Tibial nerve (tissue), 4 donors: Measurements from ENCODE around the gene FABP3. TPM values are rescaled to one million over a fixed set of nuclear protein-coding genes. Genes with fewer than 3 reads are reported as not detected.

Source experiments
- DNase-seq, 2 donors: peaks; one replicate each; pipeline ENCODE4 v3.0.0-alpha.2; 2019; ENCODE audit warnings: low spot score in 2 of 2
- H3K27ac ChIP-seq, 4 donors: fragments of 200-600 bp; sonication (generic) in 3 of 4; one replicate each; pipeline ENCODE4 v1.5.1; 2017 to 2019; ENCODE audit warnings: mild to moderate bottlenecking in 1 of 4
- H3K27me3 ChIP-seq, 2 donors: fragments of 200-600 bp; sonication (generic) in 1 of 2; one replicate each; pipeline versions ENCODE4 v1.5.1 to v1.6.0; 2017 to 2019
- H3K36me3 ChIP-seq, 3 donors: fragments of 200-600 bp; sonication (generic); one replicate each; pipeline ENCODE4 v1.5.1; 2018 to 2019
- H3K4me1 ChIP-seq, 4 donors: fragments of 200-600 bp; sonication (generic) in 3 of 4; one replicate each; pipeline ENCODE4 v1.5.1; 2017 to 2019
- H3K4me3 ChIP-seq, 4 donors: fragments of 200-600 bp; sonication (generic) in 3 of 4; one replicate each; pipeline ENCODE4 v1.5.1; 2017 to 2019; ENCODE audit warnings: mild to moderate bottlenecking in 1 of 4, moderate library complexity in 1 of 4
- H3K9me3 ChIP-seq, 4 donors: fragments of 200-600 bp; sonication (generic) in 3 of 4; one replicate each; pipeline ENCODE4 v1.5.1; 2017 to 2019
- CTCF ChIP-seq, 5 experiments: fragments of 200-600 bp in 3 of 5; fragments of 450-650 bp in 2 of 5; sonication (generic) in 3 of 5; IDR thresholded peaks; one replicate each; pipeline ENCODE4 v1.5.1; 2016 to 2019; ENCODE audit warnings: antibody characterized with exemption in 5 of 5, mild to moderate bottlenecking in 3 of 5, moderate library complexity in 2 of 5
- EP300 ChIP-seq, 2 donors: sonication (generic); formaldehyde crosslinking; IDR thresholded peaks; one replicate each; pipeline ENCODE4 v1.6.1; 2017; ENCODE audit warnings: antibody characterized with exemption in 2 of 2, mild to moderate bottlenecking in 1 of 2
- POLR2A ChIP-seq, 2 donors: fragments of 450-650 bp; IDR thresholded peaks; one replicate each; pipeline ENCODE4 v1.6.1; 2017; ENCODE audit warnings: antibody characterized with exemption in 2 of 2, mild to moderate bottlenecking in 2 of 2, moderate library complexity in 2 of 2
- WGBS, 2 donors: methylation state at CpG; one replicate each; pipeline ENCODE4 v1.1.5; 2018; 5-methylcytosine and 5-hydroxymethylcytosine counted together
- total RNA-seq, 4 donors: library from RNA; depleted of rRNA; stranded (reverse); fragments of >200 nt; gene quantifications; one replicate each; pipeline ENCODE4 v1.1.0, GENCODE V29; 2016

Gene FABP3
- total RNA-seq, 4 donors from 2014 or later, result 0.98 to 8.1 (median 3.4) TPM

DNA sequence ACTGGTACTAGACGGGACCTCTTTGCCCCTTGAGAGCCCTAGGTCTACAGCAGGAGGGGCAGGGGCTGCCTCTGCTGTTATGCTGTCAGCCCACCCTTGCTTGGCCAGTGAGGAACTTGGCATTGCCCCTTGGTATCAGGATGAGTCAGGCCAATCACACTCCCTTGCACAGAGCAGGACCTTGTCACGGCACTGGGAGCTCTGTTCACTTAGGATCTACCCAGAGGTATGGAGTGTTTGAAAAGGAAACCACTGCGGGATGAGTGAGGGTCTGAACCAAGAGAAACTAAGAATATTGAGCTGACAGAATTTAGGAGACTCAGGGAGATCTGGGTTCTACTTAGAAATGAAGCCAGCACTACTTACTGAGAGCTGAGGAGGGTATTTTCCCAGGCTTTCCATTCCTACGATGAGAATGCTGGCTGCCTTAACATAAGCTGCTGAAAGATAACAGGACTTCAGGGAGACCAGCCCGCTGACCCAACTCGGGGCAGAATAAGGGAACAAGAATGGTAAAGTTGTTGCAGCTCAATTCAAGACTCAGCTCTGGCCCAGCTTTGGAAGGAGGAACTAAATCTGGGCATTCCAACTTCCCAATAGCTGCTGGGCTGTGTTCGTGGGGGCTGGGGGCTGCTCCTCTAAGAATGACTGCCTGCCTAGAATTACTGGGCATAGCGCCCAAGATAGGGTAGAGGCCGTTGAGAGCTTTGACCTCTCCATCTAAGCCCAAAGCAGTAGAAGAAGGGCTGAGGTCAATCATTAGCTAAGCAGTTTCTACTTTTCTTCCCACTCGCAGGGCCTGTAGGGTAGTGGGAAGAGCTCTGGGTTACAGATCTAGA is 1.5 kb downstream of the FABP3 start:
- no peaks in the 10 kb centered on the region for H3K27me3 ChIP-seq
- no peak for DNase-seq
- peaks cover 0 to 48% (median 22%) of the 10 kb centered on the region in 4 donors for H3K4me1 ChIP-seq
- no peaks in the 10 kb centered on the region for H3K9me3 ChIP-seq
- TF ChIP-seq CTCF (IDR thresholded peaks at IDR 0.05) (no peak), POLR2A (IDR thresholded peaks at IDR 0.05) (no peak), EP300 (IDR thresholded peaks at IDR 0.05) (no peak)
- peaks cover 0 to 15% (median 0%) of the 10 kb centered on the region in 3 donors for H3K36me3 ChIP-seq
- WGBS, 2 donors, result 22 to 34% methylated on average over 10 of the region's 10 CpGs
- no peak overlapping the region for H3K4me3 ChIP-seq
- peak overlapping the region in 3 of 4 donors; percentile 1 to 83 (median 75) for H3K27ac ChIP-seq

DNA sequence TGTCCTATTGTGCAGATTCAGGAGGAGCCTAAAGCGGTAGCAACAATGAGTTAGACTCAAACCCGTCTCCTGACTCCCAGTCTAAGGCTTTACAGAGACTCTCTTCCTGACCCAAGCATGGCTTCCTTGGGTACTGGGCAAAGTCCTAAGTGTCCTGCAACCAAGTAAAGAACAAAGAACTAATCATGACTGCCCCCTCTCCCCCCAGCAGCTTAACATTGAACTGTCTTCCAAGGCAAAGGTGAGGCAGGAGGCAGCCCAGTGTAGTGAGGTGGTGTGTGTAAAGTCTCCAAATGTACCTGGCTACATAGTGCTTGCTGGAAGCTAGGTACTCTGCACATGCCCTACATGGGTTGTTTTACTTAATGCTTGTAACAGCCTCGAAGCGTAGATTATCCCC is 2.3 kb downstream of the FABP3 start:
- Histone ChIP-seq H3K9me3 (no peaks in the 10 kb centered on the region), H3K27ac (peak overlapping the region in 1 of 4 donors; percentile 83), H3K27me3 (no peaks in the 10 kb centered on the region), H3K4me3 (no peak overlapping the region), H3K4me1 (peaks cover 0 to 48% (median 22%) of the 10 kb centered on the region in 4 donors), H3K36me3 (peaks cover 0 to 23% (median 0%) of the 10 kb centered on the region in 3 donors)
- 81% methylated on average over 4 of the region's 4 CpGs for WGBS, 2 donors
- no peak for DNase-seq
- TF ChIP-seq CTCF (IDR thresholded peaks at IDR 0.05) (no peak), EP300 (IDR thresholded peaks at IDR 0.05) (no peak), POLR2A (IDR thresholded peaks at IDR 0.05) (no peak)

- no peak for DNase-seq
- WGBS, 2 donors, result 75 to 77% methylated on average over 2 of the region's 2 CpGs
- Histone ChIP-seq H3K4me1 (peaks cover 0 to 48% (median 22%) of the 10 kb centered on the region in 4 donors), H3K27ac (no peak overlapping the region), H3K27me3 (no peaks in the 10 kb centered on the region), H3K36me3 (peaks cover 0 to 28% (median 0%) of the 10 kb centered on the region in 3 donors), H3K4me3 (no peak overlapping the region), H3K9me3 (no peaks in the 10 kb centered on the region)
- TF ChIP-seq POLR2A (IDR thresholded peaks at IDR 0.05), result no peak
- TF ChIP-seq EP300 (IDR thresholded peaks at IDR 0.05), result no peak
- TF ChIP-seq CTCF (IDR thresholded peaks at IDR 0.05), result no peak
Measured at GRCh38 chr1:31370021-31370420, 2.9 kb downstream of the FABP3 start.

DNA sequence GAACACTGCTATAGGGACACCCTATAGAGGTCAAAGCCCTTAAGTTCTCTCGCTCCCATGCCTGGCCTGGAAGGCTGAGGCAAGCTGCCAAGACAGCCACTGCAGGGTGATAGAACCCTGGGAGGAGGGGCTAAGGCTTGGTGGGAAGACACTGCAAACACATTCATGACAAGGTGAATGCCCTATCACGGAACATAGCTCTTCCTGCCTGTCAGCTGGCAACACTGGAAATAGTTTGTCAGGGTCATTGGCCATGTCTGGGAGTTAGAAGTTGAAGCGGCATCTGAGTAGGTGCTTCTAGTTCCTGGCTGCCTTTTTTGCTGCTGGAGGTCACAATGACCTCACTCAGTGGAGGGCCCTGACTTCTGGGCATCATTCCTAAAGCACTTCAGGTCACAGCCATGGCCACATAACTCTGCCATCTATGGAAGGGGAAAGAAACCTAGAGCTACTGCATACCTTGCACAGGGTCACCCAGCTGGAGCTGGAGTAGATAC is 4.2 kb downstream of the FABP3 start:
- H3K27me3 ChIP-seq, result no peaks in the 10 kb centered on the region
- no peak overlapping the region for H3K4me3 ChIP-seq
- no peak for TF ChIP-seq CTCF (IDR thresholded peaks at IDR 0.05)
- no peak for TF ChIP-seq EP300 (IDR thresholded peaks at IDR 0.05)
- TF ChIP-seq POLR2A (IDR thresholded peaks at IDR 0.05), result no peak
- H3K36me3 ChIP-seq, result peaks cover 4 to 42% (median 4%) of the 10 kb centered on the region in 3 donors
- DNase-seq, result no peak
- 73 to 83% methylated on average over 2 to 3 of the region's 3 CpGs for WGBS, 2 donors
- no peak overlapping the region for H3K27ac ChIP-seq
- no peaks in the 10 kb centered on the region for H3K9me3 ChIP-seq
- peaks cover 0 to 38% (median 22%) of the 10 kb centered on the region in 4 donors for H3K4me1 ChIP-seq

- H3K27me3 ChIP-seq, result no peaks in the 10 kb centered on the region
- WGBS, 2 donors, result 71 to 72% methylated on average over 2 of the region's 2 CpGs
- no peak for TF ChIP-seq EP300 (IDR thresholded peaks at IDR 0.05)
- TF ChIP-seq CTCF (IDR thresholded peaks at IDR 0.05), result no peak
- no peak for TF ChIP-seq POLR2A (IDR thresholded peaks at IDR 0.05)
- no peak for DNase-seq
- no peaks in the 10 kb centered on the region for H3K9me3 ChIP-seq
- H3K4me3 ChIP-seq, result no peak overlapping the region
- H3K27ac ChIP-seq, result no peak overlapping the region
- H3K36me3 ChIP-seq, result peaks cover 4 to 54% (median 4%) of the 10 kb centered on the region in 3 donors
- H3K4me1 ChIP-seq, result peaks cover 0 to 20% (median 9%) of the 10 kb centered on the region in 4 donors
Measured at GRCh38 chr1:31366796-31367195, 6.1 kb downstream of the FABP3 start.
